ENCODE results near the gene MYO1D. TPM values are rescaled to one million over a fixed set of nuclear protein-coding genes. Genes with fewer than 3 reads are reported as not detected.

MYO1D gene
- total and polyA plus RNA-seq, 2 of the 13 experiments (the other 11 are each of a cell fraction or from before 2014, with no cell fraction given), result 13.2 to 17.3 TPM

GRCh38 chr17:32671896-32672295 lies 205.0 kb downstream of the MYO1D start (continued):
- TF ChIP-seq NFAT5 (CRISPR knock-in tag; IDR thresholded peaks at IDR 0.05) (no peak), ZFY (CRISPR knock-in tag; IDR thresholded peaks at IDR 0.05) (no peak), ATF1 (CRISPR knock-in tag; IDR thresholded peaks at IDR 0.05) (no peak)

GRCh38 chr17:32664936-32665583 lies 211.9 kb downstream of the MYO1D start:
- H3K4me3 ChIP-seq (replicated peaks in 1 of 3; ENCODE audit: insufficient read depth in 1 of 3, low read depth in 2 of 3, low read length in 3 of 3), result no peak overlapping the region
- H3K4me2 ChIP-seq (ENCODE audit: low read depth, low read length), result no peak overlapping the region
- DNase-seq (ENCODE audit: low spot score), result no peak
- no peaks in the 10 kb centered on the region for H3K4me1 ChIP-seq (ENCODE audit: insufficient read depth, low read length)
- H3K9ac ChIP-seq (ENCODE audit: insufficient read depth, low read depth, low read length), result no peak overlapping the region
- in situ Hi-C loops (cut with HindIII; ENCODE audit: extremely low pct_ligation_motif_present, low pct_unique_long_range_greater_than_20kb), result loop anchor here (5.0 kb wide), 1 partner anchor 92 kb away; no protein-coding TSS in a partner anchor
- POLR2A ChIA-PET, result no interaction called here
- no peak overlapping the region for H2AFZ ChIP-seq (ENCODE audit: low read length)
- FAIRE-seq, result no peak
- H3K27me3 ChIP-seq (ENCODE audit: control insufficient read depth in 1 of 2, insufficient read depth in 2 of 2, low read length in 2 of 2), result no peaks in the 10 kb centered on the region
- intact Hi-C loops (cut with micrococcal nuclease; ENCODE audit: unreplicated experiment), result no loop called here
- no peaks in the 10 kb centered on the region for H3K9me3 ChIP-seq (ENCODE audit: low read length)
- no TSS peak for BruUV-seq (replicated peaks)
- CTCF ChIA-PET (ENCODE audit: low intra/inter-chr PET ratio, low total read pairs), result no interaction called here
- H4K20me1 ChIP-seq (ENCODE audit: insufficient read depth, low read length), result no peaks in the 10 kb centered on the region
- no peak overlapping the region for H3K27ac ChIP-seq (ENCODE audit: extremely low read length, insufficient read depth, low read length)
- WGBS (ENCODE audit: low lambda C conversion rate), result 85% methylated on average over 9 of the region's 9 CpGs
- H3K79me2 ChIP-seq (ENCODE audit: insufficient read depth, low read length), result no peaks in the 10 kb centered on the region
- ATAC-seq, result no peak
- H3K36me3 ChIP-seq (replicated peaks in 1 of 2; ENCODE audit: control insufficient read depth in 1 of 2, insufficient read depth in 2 of 2, low read length in 2 of 2), result no peaks in the 10 kb centered on the region
- TF ChIP-seq ZNF414 (CRISPR knock-in tag; IDR thresholded peaks at IDR 0.05) (no peak), ZBTB2 (CRISPR knock-in tag; IDR thresholded peaks at IDR 0.05; ENCODE audit: low read depth) (no peak), ZBTB46 (CRISPR knock-in tag; IDR thresholded peaks at IDR 0.05; ENCODE audit: borderline replicate concordance) (no peak), ZNF136 (CRISPR knock-in tag; IDR thresholded peaks at IDR 0.05; ENCODE audit: low read depth) (no peak), E2F1 (CRISPR knock-in tag; IDR thresholded peaks at IDR 0.05) (no peak)

All from HepG2 (cell line).